ENCODE data around the gene CEP350. TPM values are rescaled to one million over a fixed set of nuclear protein-coding genes. Genes with fewer than 3 reads are reported as not detected.

Gene CEP350
- total RNA-seq, 6 experiments from 2014 or later = 22.1 to 26.7 (median 25.2) TPM

DNA sequence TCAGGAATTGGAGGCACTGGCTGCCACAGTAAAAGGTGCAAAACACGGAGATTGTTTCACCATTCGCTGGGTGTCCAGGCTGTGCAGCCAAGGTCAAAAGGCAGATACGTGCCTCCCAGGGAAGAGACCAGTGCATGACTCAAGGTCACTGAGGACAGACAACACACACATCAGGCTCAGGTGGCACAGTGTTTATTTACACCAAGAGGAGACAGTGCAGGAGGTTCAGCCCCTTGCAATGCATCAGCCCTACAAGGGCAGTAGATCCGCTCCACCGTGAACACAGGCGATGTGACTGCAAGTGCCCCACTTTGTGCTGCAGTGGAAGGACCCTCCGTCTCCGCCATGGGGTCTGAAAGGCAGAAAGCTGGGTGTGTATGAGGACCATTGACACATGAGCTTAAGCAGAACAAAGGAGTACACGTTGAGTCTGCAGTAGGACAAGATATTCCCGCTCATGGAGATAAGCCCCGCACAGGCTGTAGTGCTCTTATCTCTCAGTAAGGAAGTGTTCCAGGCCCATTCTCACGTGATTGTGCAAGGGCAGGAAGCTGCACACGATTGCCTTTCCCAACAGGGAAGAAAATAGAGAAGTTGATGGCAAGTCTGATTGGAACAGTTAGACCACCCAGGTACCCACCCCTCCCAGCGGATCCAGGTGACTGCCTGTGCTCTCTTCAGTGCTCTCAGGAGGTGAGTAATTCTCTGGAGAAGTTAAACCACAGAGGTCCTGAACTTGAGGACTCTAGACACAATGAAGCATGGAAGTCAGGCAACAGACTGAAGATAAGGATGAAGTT is 162.6 kb downstream of the CEP350 start:
- Mint-ChIP-seq H3K9me3 (no peaks in the 10 kb centered on the region), H3K27me3 (ENCODE audit: insufficient read depth) (no peaks in the 10 kb centered on the region; the same call in 1 of the 2 replicates), H3K4me1 (ENCODE audit: low read depth) (peaks cover 23% of the 10 kb centered on the region), H3K4me3 (peak overlapping the region; percentile 25), H3K27ac (peak overlapping the region; percentile 91), H3K36me3 (ENCODE audit: low read depth) (peaks cover 17% of the 10 kb centered on the region)
- no peak for TF ChIP-seq CTCF (IDR thresholded peaks at IDR 0.05)
- peak; percentile 39 for DNase-seq

DNA sequence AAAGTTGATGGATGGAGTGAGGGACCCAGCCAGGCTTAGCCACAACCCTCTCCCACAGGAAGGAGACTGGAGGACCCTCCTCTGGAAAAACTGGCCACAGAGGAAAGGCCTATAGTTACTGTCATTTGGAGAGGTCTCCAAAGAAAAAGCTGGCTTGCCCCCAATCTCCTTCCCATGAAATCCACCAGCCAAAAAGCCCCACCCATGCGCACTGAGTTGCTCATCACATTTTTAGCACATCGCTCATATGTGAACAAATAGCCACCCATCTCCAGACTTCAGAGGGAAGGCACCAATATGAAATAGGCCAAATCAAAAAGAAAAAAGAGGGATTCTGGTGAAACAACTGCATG is 163.1 kb downstream of the CEP350 start:
- peaks cover 11% of the 10 kb centered on the region for H3K36me3 Mint-ChIP-seq (ENCODE audit: low read depth)
- H3K9me3 Mint-ChIP-seq = no peaks in the 10 kb centered on the region
- DNase-seq = peak; percentile 71
- H3K27me3 Mint-ChIP-seq (ENCODE audit: insufficient read depth) = no peaks in the 10 kb centered on the region; the same call in 1 of the 2 replicates
- peak overlapping the region; percentile 25 for H3K4me3 Mint-ChIP-seq
- TF ChIP-seq CTCF (IDR thresholded peaks at IDR 0.05) = no peak
- peaks cover 23% of the 10 kb centered on the region for H3K4me1 Mint-ChIP-seq (ENCODE audit: low read depth)
- peak overlapping the region; percentile 91 for H3K27ac Mint-ChIP-seq

- H3K9me3 Mint-ChIP-seq = no peaks in the 10 kb centered on the region
Measured at GRCh38 chr1:180119837-180120236, 165.2 kb downstream of the CEP350 start.

GRCh38 chr1:180123463-180123936 is 168.9 kb downstream of the CEP350 start:
- no peak overlapping the region for H3K27ac Mint-ChIP-seq
- no peaks in the 10 kb centered on the region for H3K36me3 Mint-ChIP-seq (ENCODE audit: low read depth)
- H3K4me1 Mint-ChIP-seq (ENCODE audit: low read depth) = peaks cover 11% of the 10 kb centered on the region
- no peaks in the 10 kb centered on the region for H3K9me3 Mint-ChIP-seq
- no peak for DNase-seq
- no peak overlapping the region for H3K4me3 Mint-ChIP-seq
- H3K27me3 Mint-ChIP-seq (ENCODE audit: insufficient read depth) = peaks cover 4% of the 10 kb centered on the region; the same call in 1 of the 2 replicates
- no peak for TF ChIP-seq CTCF (IDR thresholded peaks at IDR 0.05)

More at GRCh38 chr1:180119837-180120236, 165.2 kb downstream of the CEP350 start:
- DNase-seq = no peak
- Mint-ChIP-seq H3K4me1 (ENCODE audit: low read depth) (peaks cover 29% of the 10 kb centered on the region), H3K27ac (no peak overlapping the region), H3K27me3 (ENCODE audit: insufficient read depth) (no peaks in the 10 kb centered on the region; the same call in 1 of the 2 replicates), H3K4me3 (no peak overlapping the region), H3K36me3 (ENCODE audit: low read depth) (peaks cover 9% of the 10 kb centered on the region)
- no peak for TF ChIP-seq CTCF (IDR thresholded peaks at IDR 0.05)

DNA sequence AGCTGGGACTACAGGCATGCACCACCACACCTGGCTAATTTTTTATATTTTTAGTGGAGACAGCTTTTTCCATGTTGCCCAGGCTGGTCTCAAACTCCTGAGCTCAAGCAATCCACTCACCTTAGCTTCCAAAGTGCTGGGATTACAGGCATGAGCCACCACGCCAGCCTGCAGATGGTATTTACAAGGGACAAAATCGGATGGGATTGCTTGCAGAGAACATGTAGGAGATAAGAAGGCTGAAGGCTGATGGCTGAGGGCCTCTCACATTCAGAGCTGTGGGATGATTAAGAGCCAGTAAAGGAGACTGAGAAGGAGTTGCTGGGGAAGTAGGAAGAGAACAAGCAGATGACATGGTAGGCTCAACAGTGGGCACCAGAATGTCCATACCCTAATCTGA is 176.0 kb downstream of the CEP350 start:
- no peak overlapping the region for H3K4me3 Mint-ChIP-seq
- H3K36me3 Mint-ChIP-seq (ENCODE audit: low read depth) = peaks cover 3% of the 10 kb centered on the region; the same call in 1 of the 2 replicates
- no peaks in the 10 kb centered on the region for H3K9me3 Mint-ChIP-seq
- no peak for TF ChIP-seq CTCF (IDR thresholded peaks at IDR 0.05)
- peaks cover 3% of the 10 kb centered on the region for H3K27me3 Mint-ChIP-seq (ENCODE audit: insufficient read depth)
- H3K4me1 Mint-ChIP-seq (ENCODE audit: low read depth) = peaks cover 33% of the 10 kb centered on the region
- no peak for DNase-seq
- H3K27ac Mint-ChIP-seq = peak overlapping the region; percentile 63

Measured in HFFc6 (cell line).